Breast epithelium (tissue), 4 donors: ENCODE data around the gene PFKFB3. TPM values are rescaled to one million over a fixed set of nuclear protein-coding genes. Genes with fewer than 3 reads are reported as not detected.
"Not testable (repeated sequence)": the region's sequence is repeated elsewhere in the genome, so short reads cannot be mapped to it uniquely, and the experiment has no call there.

Experiments
- DNase-seq, 2 donors: peaks; one replicate each; pipeline ENCODE4 v3.0.0-alpha.2; 2019; ENCODE audit warnings: low spot score in 2 of 2
- H3K27ac ChIP-seq, 2 donors: fragments of 200-600 bp; sonication (generic) in 1 of 2; one replicate each; pipeline ENCODE4 v1.5.1; 2016 to 2019; ENCODE audit warnings: mild to moderate bottlenecking in 1 of 2
- H3K27me3 ChIP-seq, 2 donors: fragments of 200-600 bp; sonication (generic) in 1 of 2; one replicate each; pipeline versions ENCODE4 v1.5.1 to v1.6.0; 2017 to 2019; ENCODE audit warnings: control low read depth in 1 of 2, mild to moderate bottlenecking in 1 of 2
- H3K36me3 ChIP-seq: fragments of 200-600 bp; one replicate; pipeline ENCODE4 v1.5.1; 2019
- H3K4me1 ChIP-seq, 2 donors: fragments of 200-600 bp; sonication (generic); one replicate each; pipeline ENCODE4 v1.5.1; 2016 to 2019; ENCODE audit warnings: control low read depth in 1 of 2
- H3K4me3 ChIP-seq, 3 donors: fragments of 200-600 bp; sonication (generic); 1 replicate in 2 of 3; 2 replicates in 1 of 3; pipeline ENCODE4 v1.5.1; 2016 to 2019; ENCODE audit warnings: mild to moderate bottlenecking in 3 of 3, moderate library complexity in 2 of 3
- H3K9me3 ChIP-seq, 2 donors: fragments of 200-600 bp; sonication (generic) in 1 of 2; one replicate each; pipeline ENCODE4 v1.5.1; 2016 to 2019; ENCODE audit warnings: control low read depth in 1 of 2
- POLR2A ChIP-seq: fragments of 450-650 bp; IDR thresholded peaks from one replicate; pipeline ENCODE4 v1.6.1; 2016; ENCODE audit warnings: antibody characterized with exemption, mild to moderate bottlenecking, moderate library complexity
- POLR2AphosphoS5 ChIP-seq, 3 donors: sonication (generic); formaldehyde crosslinking; IDR thresholded peaks; one replicate each; pipeline ENCODE4 v1.6.1; 2017; ENCODE audit warnings: antibody characterized with exemption in 3 of 3
- intact Hi-C: fragments of 100-400 bp; cut with DNase I; formaldehyde crosslinking; loops from one replicate; pipeline ENCODE4 v1.15.1; 2023; ENCODE audit warnings: low total_unique reads
- total RNA-seq, 3 donors: library from RNA; depleted of rRNA; stranded (reverse); fragments of >200 nt; gene quantifications; one replicate each; pipeline ENCODE4 v1.1.0, GENCODE V29; 2016
- TF ChIP-seq, protein P1 (sequence below), 3 donors: fragments of 450-650 bp; IDR thresholded peaks; one replicate each; pipeline ENCODE4 v1.5.1; 2016 to 2017; ENCODE audit warnings: antibody characterized with exemption in 3 of 3, mild to moderate bottlenecking in 3 of 3, moderate library complexity in 3 of 3

PFKFB3 gene
- total RNA-seq, 3 donors from 2014 or later, result 94.8 to 240 (median 144) TPM

DNA sequence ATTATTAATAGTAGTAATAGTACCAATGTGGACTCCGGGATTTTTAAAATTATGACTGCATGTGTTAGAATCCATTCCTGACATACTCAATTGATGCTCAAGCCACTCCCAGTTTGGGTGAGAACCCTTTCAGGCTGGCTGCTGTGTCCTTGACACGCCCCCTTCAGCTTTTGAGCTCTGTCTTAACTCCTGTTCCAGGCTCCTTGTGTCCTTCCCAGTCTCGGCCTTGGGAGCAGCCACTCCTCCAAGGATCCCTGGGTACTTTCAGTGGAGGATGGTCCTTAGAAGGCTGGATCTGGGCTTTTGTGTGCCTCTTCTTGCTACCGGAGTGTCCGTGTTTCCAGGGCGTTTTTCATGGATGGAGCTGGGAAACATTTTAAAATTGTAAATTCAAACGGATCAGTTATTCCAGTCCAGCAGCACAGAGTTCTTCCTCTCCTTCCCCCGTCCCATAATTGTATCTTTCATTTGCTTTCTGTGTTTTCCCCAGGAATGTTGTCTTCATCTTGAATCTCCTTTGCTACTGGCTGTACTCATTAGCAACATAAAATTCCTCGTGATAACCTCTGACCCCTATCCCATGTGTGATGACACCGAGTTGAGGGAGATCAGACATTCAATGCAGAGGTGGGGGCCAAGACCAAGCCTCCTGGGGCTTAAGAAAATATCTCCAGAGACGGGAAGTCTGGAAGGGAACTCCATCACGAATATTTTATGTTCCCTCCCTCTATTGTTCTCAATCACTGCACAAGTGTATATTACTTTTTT lies 40.0 kb upstream of the PFKFB3 start:
- DNase-seq, result no peak
- peak overlapping the region; percentile 94 to 98 for H3K27ac ChIP-seq
- no peaks in the 10 kb centered on the region for H3K27me3 ChIP-seq
- TF ChIP-seq POLR2A, result no peak
- H3K36me3 ChIP-seq, result no peaks in the 10 kb centered on the region
- H3K4me1 ChIP-seq, result peaks cover 4 to 12% of the 10 kb centered on the region in 2 donors
- intact Hi-C loops, result loop anchor here (5.0 kb wide), 1 partner anchor 40 kb away; the partner anchor contains the start of gene PFKFB3
- no peaks in the 10 kb centered on the region for H3K9me3 ChIP-seq
- peak overlapping the region; percentile 59 to 92 (median 70) for H3K4me3 ChIP-seq

DNA sequence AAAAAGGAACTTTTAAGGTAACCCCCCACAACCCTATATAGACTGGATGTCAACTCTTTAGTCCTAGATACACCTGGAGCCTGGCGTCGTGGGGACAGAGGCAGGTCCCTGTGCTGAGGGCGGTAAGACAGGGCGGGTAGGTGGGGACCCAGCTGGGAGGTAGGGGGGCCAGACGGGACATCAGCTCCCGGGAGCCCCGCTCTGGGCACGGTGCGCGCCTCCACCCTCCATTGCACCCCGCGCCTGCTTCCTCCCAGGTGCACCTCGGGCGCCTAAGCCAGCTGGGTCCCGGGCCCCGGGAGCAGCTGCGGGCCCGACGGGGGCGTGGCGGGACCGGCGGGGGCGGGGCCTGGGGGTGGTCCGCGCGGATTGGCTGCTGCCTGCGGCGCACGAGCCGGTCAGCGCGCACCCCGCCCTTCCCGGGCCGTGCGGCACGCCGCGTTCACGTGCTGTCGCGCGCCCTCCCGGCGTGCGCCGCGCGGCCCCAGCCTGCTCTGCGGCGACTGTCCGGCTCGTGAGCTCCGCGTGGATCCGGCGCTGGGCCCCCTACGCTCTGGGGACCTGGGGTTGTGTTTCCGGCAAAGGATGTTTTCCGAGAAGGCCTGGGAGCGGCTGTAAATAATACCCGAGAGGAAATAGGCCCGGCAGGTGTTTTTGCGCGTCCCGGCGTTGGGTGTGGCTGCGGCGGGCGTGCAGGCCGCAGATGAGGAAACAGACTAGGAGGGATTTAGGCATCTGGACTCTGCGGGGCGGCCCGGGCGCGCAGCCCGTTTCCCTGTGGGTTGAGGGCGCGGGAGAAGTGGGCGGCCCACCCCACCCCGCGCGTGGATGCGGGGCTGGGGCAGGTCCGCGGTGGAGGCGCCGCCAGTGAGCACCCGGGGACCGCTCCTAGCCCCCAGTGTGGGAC lies 39.1 kb upstream of the PFKFB3 start:
- Histone ChIP-seq H3K4me1 (peaks cover 4 to 12% of the 10 kb centered on the region in 2 donors), H3K4me3 (peak overlapping the region; percentile 59 to 92 (median 70)), H3K36me3 (no peaks in the 10 kb centered on the region), H3K27ac (peak overlapping the region; percentile 94 to 98), H3K27me3 (no peaks in the 10 kb centered on the region), H3K9me3 (no peaks in the 10 kb centered on the region)
- intact Hi-C loops, result loop anchor here (5.0 kb wide), 1 partner anchor 39 kb away; the partner anchor contains the start of gene PFKFB3
- DNase-seq, result peak; percentile 86 to 89
- TF ChIP-seq, protein P1, sequence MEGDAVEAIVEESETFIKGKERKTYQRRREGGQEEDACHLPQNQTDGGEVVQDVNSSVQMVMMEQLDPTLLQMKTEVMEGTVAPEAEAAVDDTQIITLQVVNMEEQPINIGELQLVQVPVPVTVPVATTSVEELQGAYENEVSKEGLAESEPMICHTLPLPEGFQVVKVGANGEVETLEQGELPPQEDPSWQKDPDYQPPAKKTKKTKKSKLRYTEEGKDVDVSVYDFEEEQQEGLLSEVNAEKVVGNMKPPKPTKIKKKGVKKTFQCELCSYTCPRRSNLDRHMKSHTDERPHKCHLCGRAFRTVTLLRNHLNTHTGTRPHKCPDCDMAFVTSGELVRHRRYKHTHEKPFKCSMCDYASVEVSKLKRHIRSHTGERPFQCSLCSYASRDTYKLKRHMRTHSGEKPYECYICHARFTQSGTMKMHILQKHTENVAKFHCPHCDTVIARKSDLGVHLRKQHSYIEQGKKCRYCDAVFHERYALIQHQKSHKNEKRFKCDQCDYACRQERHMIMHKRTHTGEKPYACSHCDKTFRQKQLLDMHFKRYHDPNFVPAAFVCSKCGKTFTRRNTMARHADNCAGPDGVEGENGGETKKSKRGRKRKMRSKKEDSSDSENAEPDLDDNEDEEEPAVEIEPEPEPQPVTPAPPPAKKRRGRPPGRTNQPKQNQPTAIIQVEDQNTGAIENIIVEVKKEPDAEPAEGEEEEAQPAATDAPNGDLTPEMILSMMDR (IDR thresholded peaks at IDR 0.05), result no peak
- TF ChIP-seq POLR2A (peak; percentile 53), POLR2AphosphoS5 (IDR thresholded peaks at IDR 0.05) (peak; percentile 81 to 89 (median 89))

DNA sequence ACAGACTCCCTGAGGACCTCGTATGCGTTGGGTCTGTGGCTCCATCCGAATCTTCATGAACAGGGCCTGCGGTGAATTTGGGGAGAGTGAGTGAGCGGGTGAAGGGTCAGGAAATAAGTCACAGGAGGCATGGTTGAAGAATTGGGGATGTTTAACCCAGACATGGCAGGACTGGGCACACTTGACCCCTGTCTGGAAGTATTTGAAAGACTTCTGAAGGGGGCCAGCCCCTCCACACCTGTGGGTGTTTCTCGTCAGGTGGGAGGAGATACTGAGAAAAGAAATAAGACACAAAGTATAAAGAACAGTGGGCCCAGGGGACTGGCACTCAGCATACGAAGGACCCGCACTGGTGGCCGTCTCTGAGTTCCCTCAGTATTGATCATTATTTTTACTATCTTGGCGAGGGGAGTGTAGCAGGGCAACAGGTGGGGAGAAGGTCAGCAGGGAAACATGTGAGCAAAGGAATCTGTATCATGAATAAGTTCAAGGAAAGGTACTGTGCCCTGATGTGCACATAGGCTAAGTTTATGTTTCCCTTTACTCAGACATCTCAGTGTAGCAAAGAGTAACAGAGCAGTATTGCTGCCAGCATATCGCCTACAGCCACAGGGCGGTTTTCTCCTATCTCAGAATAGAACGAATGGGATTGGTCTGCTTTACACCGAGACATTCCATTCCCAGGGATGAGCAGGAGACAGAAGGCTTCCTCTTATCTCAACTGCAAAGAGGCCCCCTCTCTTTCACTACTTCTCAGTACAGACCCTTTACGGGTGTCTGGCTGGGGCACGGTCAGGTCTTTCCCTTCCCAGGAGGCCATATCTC lies 38.2 kb upstream of the PFKFB3 start:
- Histone ChIP-seq H3K27me3 (no peaks in the 10 kb centered on the region), H3K4me1 (peaks cover 4 to 12% of the 10 kb centered on the region in 2 donors), H3K4me3 (peak overlapping the region; percentile 59 to 92 (median 70)), H3K9me3 (no peaks in the 10 kb centered on the region), H3K27ac (peak overlapping the region; percentile 94 to 98), H3K36me3 (no peaks in the 10 kb centered on the region)
- DNase-seq, result no peak
- TF ChIP-seq POLR2A (no peak), POLR2AphosphoS5 (IDR thresholded peaks at IDR 0.05) (no peak)
- TF ChIP-seq, protein P1 (IDR thresholded peaks at IDR 0.05), result no peak
- intact Hi-C loops, result loop anchor here (5.0 kb wide), 1 partner anchor 38 kb away; the partner anchor contains the start of gene PFKFB3

DNA sequence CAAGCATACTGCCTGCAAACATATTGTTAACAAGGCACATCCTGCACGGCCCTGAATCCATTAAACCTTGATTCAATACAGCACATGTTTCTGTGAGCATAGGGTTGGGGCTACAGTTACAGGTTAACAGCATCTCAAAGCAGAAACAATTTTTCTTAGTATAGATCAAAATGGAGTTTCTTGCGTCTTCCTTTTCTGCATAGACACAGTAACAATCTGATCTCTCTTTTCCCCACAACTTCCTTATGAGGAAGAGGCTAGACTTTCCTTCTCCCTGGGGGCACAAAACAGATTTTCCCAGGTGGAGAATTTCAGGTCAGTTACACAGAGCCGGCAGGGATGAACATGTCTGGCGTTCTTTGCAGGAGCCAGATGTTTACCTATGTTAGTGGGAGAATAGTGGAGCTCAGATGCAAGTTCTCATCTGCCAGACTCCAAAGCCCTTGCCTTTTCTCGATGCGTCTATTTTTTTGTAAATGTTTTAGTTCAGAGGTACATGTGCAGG lies 37.5 kb upstream of the PFKFB3 start:
- TF ChIP-seq POLR2A, result no peak
- TF ChIP-seq POLR2AphosphoS5 (IDR thresholded peaks at IDR 0.05), result no peak
- TF ChIP-seq, protein P1 (IDR thresholded peaks at IDR 0.05), result no peak
- intact Hi-C loops, result no loop called here
- Histone ChIP-seq H3K4me3 (peak overlapping the region in 1 of 3 donors; percentile 92), H3K27ac (peak overlapping the region; percentile 42 to 98), H3K27me3 (no peaks in the 10 kb centered on the region), H3K9me3 (no peaks in the 10 kb centered on the region), H3K36me3 (no peaks in the 10 kb centered on the region), H3K4me1 (peaks cover 4 to 12% of the 10 kb centered on the region in 2 donors)
- DNase-seq, result no peak

DNA sequence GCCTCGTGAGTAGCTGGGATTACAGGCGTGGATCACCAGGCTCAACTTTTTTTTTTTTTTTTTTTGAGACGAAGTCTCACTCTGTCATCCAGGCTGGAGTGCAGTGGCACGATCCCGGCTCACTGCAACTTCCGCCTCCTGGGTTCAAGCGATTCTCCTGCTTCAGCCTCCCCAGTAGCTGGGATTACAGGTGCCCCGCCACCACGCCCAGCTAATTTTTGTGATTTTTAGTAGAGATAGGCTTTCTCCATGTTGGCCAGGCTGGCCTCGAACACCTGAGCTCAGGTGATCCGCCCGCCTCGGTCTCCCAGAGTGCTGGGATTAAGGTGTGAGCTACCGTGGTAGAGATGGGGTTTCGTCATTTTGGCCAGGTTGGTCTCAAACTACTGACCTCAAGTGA lies 36.8 kb upstream of the PFKFB3 start:
- H3K27ac ChIP-seq, H3K36me3 ChIP-seq, DNase-seq, H3K9me3 ChIP-seq, H3K27me3 ChIP-seq, intact Hi-C loops, H3K4me3 ChIP-seq: not testable (repeated sequence)
- peaks cover 4 to 12% of the 10 kb centered on the region in 2 donors for H3K4me1 ChIP-seq
